Bronchial epithelial cell (primary cell): Measurements from ENCODE around the gene PLCB1. TPM values are rescaled to one million over a fixed set of nuclear protein-coding genes. Genes with fewer than 3 reads are reported as not detected.
A peak's percentile ranks its signal among the peaks of the same experiment; 100 is the strongest.

ENCODE experiments used
- DNase-seq: peaks from one replicate; pipeline ENCODE4 v3.0.0-alpha.2; 2010; ENCODE audit warnings: low read depth
- FAIRE-seq: peaks from 2 replicates; lab custom pipeline; 2011; peaks lifted over from hg19 to GRCh38; lab: Jason Lieb, UNC
- H3K27me3 ChIP-seq: 2 replicates; pipeline ENCODE4 v1.5.1; 2011; ENCODE audit warnings: low read length; ENCODE audit not compliant: control insufficient read depth, insufficient read depth
- H3K36me3 ChIP-seq: 2 replicates; pipeline ENCODE4 v1.5.1; 2011; ENCODE audit warnings: low read length; ENCODE audit not compliant: control insufficient read depth, insufficient read depth
- H3K4me3 ChIP-seq: 2 replicates; pipeline ENCODE4 v1.5.1; 2011; ENCODE audit warnings: mild to moderate bottlenecking, low read depth, low read length, control low read depth
- CTCF ChIP-seq: IDR thresholded peaks from 2 replicates; pipeline ENCODE4 v1.5.1; 2011; ENCODE audit warnings: mild to moderate bottlenecking, moderate library complexity, low read length, control low read depth, inconsistent platforms; ENCODE audit not compliant: insufficient read depth, severe bottlenecking
- total RNA-seq: library from RNA; depleted of rRNA; stranded (reverse); fragments of >200 nt; gene quantifications from 2 replicates; pipeline ENCODE4 v1.2.1, GENCODE V29; 2014

PLCB1 gene
- total RNA-seq, 1 donor from 2014 or later: 1.1 TPM

- no peak overlapping the region for H3K4me3 ChIP-seq
- DNase-seq (peak; percentile 31), FAIRE-seq (no peak)
- H3K27me3 ChIP-seq: no peaks in the 10 kb centered on the region
- TF ChIP-seq CTCF: no peak
- no peaks in the 10 kb centered on the region for H3K36me3 ChIP-seq
These were observed 514.6 kb downstream of the PLCB1 start for GRCh38 chr20:8646716-8647115.

GRCh38 chr20:8647961-8648441 lies 515.9 kb downstream of the PLCB1 start:
- H3K36me3 ChIP-seq: no peaks in the 10 kb centered on the region
- FAIRE-seq (no peak), DNase-seq (no peak)
- H3K27me3 ChIP-seq: no peaks in the 10 kb centered on the region
- no peak overlapping the region for H3K4me3 ChIP-seq
- no peak for TF ChIP-seq CTCF

GRCh38 chr20:8648466-8648865 lies 516.4 kb downstream of the PLCB1 start:
- FAIRE-seq (no peak), DNase-seq (no peak)
- TF ChIP-seq CTCF: no peak
- Histone ChIP-seq H3K4me3 (no peak overlapping the region), H3K36me3 (no peaks in the 10 kb centered on the region), H3K27me3 (no peaks in the 10 kb centered on the region)

GRCh38 chr20:8652396-8652795 lies 520.3 kb downstream of the PLCB1 start:
- Histone ChIP-seq H3K27me3 (no peaks in the 10 kb centered on the region), H3K36me3 (no peaks in the 10 kb centered on the region), H3K4me3 (no peak overlapping the region)
- FAIRE-seq (no peak), DNase-seq (no peak)
- no peak for TF ChIP-seq CTCF

- no peak for FAIRE-seq
- DNase-seq: no peak
- no peaks in the 10 kb centered on the region for H3K36me3 ChIP-seq
- TF ChIP-seq CTCF: no peak
- H3K4me3 ChIP-seq: no peak overlapping the region
- H3K27me3 ChIP-seq: no peaks in the 10 kb centered on the region
These were observed 522.4 kb downstream of the PLCB1 start for GRCh38 chr20:8654486-8654885.

- H3K4me3 ChIP-seq: no peak overlapping the region
- no peaks in the 10 kb centered on the region for H3K27me3 ChIP-seq
- no peak for FAIRE-seq
- no peaks in the 10 kb centered on the region for H3K36me3 ChIP-seq
- no peak for TF ChIP-seq CTCF
- DNase-seq: peak; percentile 5
These were observed 524.3 kb downstream of the PLCB1 start for GRCh38 chr20:8656335-8656734.
